GM19240 (cell line): Measurements from ENCODE around the gene PLXND1.
"Not testable (repeated sequence)": the region's sequence is repeated elsewhere in the genome, so short reads cannot be mapped to it uniquely, and the experiment has no call there.

Source experiments
- DNase-seq: peaks from one replicate; pipeline ENCODE4 v3.0.0; 2011; ENCODE audit warnings: low spot score; ENCODE audit not compliant: insufficient read length

The PLXND1 gene

DNA sequence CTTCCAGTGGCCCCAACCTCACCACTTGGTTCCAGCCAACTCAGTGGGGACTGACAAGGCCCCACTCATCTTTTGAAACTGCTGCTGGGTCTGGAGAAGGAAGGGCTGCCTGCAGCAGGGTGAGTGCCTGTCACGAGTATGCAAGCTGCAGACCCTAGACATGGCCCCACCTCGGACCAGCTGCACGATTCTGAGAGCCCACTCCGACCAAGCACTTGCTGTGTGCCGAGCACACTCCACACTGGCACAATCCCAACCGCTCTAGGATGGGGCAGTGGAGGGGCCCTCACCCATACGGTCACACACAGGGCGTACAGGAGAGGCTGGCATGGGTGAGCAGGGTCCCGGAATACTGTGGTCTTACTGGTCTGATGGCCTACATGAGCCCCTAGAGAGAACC lies 8.0 kb upstream of the PLXND1 start:
- no peak for DNase-seq

- DNase-seq: no peak
Observed at GRCh38 chr3:129613367-129613740, 6.9 kb upstream of the PLXND1 start.

GRCh38 chr3:129612534-129613366 lies 6.3 kb upstream of the PLXND1 start:
- no peak for DNase-seq

- DNase-seq: no peak
Observed at GRCh38 chr3:129611812-129612533, 5.5 kb upstream of the PLXND1 start.

GRCh38 chr3:129611446-129611800 lies 4.9 kb upstream of the PLXND1 start:
- DNase-seq: no peak

DNA sequence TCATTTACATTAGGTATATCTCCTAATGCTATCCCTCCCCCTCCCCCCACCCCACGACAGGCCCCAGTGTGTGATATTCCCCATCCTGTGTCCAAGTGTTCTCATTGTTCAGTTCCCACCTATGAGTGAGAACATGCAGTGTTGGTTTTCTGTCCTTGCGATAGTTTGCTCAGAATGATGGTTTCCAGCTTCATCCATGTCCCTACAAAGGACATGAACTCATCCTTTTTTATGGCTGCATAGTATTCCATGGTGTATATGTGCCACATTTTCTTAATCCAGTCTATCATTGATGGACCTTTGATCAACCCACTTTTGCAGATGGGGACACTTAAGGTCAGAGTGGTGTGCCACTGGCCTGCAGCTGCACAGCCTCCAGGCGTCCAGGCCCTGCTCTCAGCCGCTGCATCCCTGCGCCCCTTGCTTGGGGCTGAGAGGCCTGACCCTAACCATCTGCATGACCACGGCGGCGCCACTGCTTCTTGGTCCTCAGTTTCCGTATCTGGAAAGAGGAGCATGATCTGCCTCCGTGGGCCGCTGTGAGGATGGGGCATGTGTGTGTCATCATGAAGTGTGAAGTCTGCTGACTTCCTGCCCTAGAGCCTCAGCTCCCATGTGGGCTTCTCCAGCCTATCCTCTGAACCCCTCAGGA lies 4.4 kb upstream of the PLXND1 start:
- not testable (repeated sequence) for DNase-seq

DNA sequence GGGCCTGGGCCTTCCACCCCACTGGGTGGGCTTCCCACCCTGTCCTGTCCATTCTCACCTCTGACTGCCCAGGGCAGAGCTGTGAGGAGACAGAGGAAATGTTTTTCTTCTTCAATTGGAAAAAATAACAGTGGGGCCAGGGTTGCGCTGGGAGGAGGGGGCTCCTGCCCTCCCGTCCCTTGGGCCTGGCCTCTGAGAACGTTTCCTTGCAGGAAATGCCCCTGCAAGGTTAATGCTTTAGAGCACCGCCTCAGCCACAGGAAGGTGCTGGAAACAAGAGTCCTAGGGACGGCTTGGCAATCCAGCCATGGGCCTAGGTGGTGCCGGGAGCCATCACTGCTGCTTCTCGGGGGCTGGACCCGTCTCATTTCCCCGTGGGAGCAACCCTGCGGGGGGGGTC lies 3.8 kb upstream of the PLXND1 start:
- no peak for DNase-seq

DNA sequence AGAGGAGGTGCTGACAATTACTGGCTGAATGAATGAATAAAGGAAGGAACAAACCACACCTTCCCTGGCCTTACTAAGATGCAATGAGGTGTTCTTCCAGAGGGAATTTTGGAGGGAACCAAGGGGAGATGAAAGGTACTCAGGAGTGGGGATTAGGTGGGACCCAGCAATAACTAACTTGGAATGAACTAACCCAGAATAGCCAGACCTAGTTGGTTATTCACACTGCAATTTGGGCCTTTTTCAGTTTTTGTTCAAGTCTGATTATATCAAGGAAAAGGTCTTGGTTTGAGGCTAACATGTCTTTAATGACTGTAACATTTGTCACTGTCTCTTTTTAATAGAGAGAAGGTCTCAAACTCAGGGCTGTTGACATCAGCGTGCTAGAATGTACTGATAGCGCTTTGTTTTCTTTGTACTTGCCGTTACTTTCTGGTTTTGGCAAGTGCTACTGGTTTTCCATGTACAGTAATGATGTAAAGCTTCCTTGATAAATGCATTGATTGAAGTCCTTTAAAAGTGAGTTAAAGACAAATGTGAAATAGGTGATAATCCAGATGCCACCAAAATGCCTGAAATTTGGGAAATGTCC lies 3.2 kb upstream of the PLXND1 start:
- no peak for DNase-seq

GRCh38 chr3:129608936-129609590 lies 2.6 kb upstream of the PLXND1 start:
- no peak for DNase-seq

- DNase-seq: no peak
Observed at GRCh38 chr3:129608087-129608935, 1.8 kb upstream of the PLXND1 start.

DNA sequence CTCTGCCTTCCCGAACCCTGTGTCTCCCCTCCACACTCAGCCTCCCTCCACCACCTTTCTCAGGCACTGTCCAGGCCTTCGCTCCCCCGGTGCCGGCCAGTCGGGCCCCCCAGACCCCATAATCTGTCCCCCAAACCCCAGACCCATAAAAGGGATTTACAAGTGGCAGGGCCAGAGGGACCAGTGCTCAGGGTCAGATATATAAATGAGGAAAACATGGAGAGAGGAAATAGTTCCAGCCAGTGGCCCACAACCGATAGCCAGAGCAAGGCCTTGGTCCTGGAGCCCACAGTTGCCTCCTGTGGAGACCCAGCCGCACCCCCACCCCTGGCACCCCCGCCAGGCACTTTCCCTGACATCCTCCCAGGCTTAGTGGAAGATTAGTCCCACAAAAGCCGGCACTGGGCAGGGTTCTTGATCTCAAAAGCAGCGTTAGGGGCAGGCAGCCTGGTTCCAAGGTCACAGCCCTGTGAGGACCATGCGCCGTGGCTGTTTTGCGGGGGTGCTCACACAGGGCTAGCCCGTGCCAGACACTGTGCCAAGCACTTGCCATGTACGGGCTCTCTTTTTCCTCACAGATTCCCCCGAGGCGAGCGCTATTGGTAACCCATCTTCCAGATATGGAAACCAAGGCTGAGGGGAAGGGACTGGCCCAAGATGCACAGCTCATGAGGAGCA lies 1.1 kb upstream of the PLXND1 start:
- no peak for DNase-seq

DNA sequence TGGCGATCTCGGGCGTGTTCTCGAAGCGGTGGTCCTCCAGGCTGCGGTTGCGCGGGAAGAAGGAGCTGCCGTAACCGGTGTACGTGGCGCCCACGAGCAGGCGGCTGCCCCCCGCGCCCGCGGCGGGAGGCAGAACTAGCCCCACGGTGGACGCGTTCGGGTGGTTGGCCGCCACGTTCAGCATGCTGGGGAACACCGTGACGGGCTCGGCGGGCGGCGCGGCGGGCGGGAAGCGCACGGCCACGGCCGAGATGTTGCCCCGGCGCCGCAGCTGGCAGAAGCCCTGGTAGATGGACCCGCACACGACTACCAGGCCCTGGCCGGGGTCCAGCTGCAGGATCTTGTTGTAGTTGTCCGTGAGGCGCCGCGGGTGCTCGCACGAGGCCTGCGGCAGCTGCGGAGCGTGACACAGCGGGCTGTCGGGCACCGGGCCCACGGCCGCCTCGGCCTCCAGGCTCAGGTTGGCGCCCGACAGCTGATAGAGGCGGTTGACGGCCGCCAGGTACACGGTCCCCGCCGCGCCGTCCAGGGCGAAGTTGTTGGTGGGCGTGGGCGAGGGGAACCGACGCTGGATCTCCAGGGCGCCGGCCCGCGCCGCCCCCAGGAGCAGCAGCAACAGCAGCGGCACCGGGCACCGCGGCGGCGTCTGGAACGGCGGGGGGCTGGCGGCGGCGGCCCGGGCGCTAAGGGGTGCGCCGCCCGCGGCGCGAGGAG lies 397 bp downstream of the PLXND1 start:
- no peak for DNase-seq

- no peak for DNase-seq
Observed at GRCh38 chr3:129605203-129605921, 1.1 kb downstream of the PLXND1 start.

DNA sequence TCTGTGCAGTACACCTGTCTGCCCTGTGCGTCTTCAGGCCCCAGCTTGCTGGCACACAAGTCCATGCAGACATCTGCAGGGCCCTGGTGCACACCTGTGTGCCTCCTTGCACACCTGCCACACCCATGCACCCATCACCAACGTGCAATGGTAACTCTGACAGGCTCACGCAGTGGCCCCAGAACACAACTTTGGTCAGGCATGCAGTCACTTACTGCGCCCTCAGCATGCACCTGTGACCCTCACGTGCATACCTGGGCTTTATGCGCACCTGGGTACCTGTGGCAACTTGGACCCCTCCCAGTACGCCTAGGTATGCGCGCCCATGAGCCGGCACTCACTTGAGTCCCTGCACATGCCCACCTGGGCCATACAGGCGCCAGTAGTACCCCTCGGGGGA lies 1.7 kb downstream of the PLXND1 start:
- no peak for DNase-seq

- DNase-seq: no peak
Observed at GRCh38 chr3:129603991-129604749, 2.3 kb downstream of the PLXND1 start.

DNA sequence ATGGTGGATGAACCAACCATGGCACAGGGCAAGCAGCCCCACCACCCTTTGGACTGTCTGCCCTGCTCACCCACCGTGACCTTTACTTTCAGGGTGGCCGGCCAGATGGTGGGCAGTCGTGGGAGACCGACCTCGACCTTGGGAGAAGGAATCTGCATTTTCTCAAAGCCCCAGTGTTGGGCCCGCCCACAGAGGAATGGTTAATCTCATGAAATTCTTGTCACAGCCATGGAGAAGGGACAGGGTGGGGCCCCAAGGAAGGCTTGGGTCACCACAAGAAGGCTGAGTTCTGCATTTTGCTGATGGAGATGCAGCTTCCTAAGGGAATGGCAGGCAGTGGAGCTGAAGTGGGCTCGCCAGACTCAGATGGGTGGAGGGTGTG lies 2.9 kb downstream of the PLXND1 start:
- DNase-seq: no peak

DNA sequence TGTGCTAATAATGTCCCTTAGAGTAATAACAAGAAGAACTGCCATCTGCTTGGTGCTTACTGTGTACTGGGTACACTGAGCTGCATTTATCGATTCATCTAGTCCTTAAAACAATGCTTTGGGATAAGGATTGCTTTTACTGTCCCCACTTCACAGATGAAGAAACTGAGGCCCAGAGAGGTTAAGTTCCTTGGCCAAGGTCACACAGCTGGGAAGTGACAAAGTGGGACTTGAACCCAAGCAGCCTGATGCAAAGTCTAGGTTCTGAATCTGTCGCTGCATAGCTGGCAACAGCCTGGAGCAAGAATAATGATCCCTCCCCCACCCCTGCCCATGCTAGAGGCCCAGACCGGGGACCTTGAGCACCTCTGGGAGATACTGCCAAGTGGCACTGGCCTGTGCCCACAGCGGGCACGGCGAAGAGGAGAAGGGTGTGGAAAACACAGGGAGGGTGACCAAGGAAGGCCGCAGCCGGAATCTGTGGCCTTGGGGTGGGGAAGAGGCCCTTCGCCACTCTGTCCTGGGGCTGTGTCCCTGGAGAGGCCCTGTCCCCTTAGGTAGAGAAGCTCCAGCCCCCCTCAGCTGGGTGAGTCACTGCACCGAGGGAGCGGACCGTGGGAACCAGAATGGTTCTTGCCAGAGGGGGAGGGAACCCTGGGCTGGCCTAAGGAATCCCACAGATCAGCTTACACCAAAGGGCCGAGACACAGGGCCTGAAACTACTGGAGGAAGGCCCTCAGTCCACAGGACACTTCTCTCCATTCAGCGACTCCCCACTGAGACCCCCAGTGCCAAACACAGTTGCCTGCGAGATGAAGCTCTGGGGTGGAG lies 3.5 kb downstream of the PLXND1 start:
- DNase-seq: no peak
